SK-N-SH treated with all-trans-retinoic acid at 6 μM for 48 hours (cell line): ENCODE results near the gene ARHGEF25.

Experiments
- ATAC-seq: fragments of 200-7000 bp; cut with Tn5 transposase; 3 replicates; pipeline ENCODE4 v1.9.1; 2020; ENCODE audit warnings: mild to moderate bottlenecking, moderate library complexity
- ARNTL ChIP-seq: fragments of 450-650 bp; formaldehyde crosslinking; IDR thresholded peaks from 2 replicates; pipeline ENCODE4 v1.5.0; 2020; ENCODE audit warnings: low read depth, mild to moderate bottlenecking, moderate library complexity, borderline replicate concordance
- CSDC2 ChIP-seq: fragments of 250-450 bp; sonication (Bioruptor Pico); IDR thresholded peaks from 2 replicates; pipeline ENCODE4 v1.5.0; 2020; ENCODE audit warnings: mild to moderate bottlenecking, moderate library complexity
- ESRRG ChIP-seq: fragments of 250-450 bp; sonication (Bioruptor Pico); IDR thresholded peaks from 2 replicates; pipeline ENCODE4 v1.6.1; 2021; ENCODE audit warnings: mild to moderate bottlenecking
- GLIS3 ChIP-seq: fragments of 250-450 bp; sonication (Bioruptor Pico); IDR thresholded peaks from 2 replicates; pipeline ENCODE4 v1.5.0; 2020; ENCODE audit warnings: mild to moderate bottlenecking, moderate library complexity
- ISL1 ChIP-seq: fragments of 250-450 bp; sonication (Bioruptor Pico); IDR thresholded peaks from 2 replicates; pipeline ENCODE4 v2.1.2; 2022; ENCODE audit warnings: mild to moderate bottlenecking, moderate library complexity
- OSR1 ChIP-seq: fragments of 250-450 bp; sonication (Bioruptor Pico); IDR thresholded peaks from 2 replicates; pipeline ENCODE4 v1.8.0; 2022; ENCODE audit warnings: moderate library complexity, mild to moderate bottlenecking, inconsistent platforms
- RARB ChIP-seq: fragments of 250-450 bp; sonication (Bioruptor Pico); IDR thresholded peaks from 2 replicates; pipeline ENCODE4 v1.8.0; 2021; ENCODE audit warnings: mild to moderate bottlenecking, moderate library complexity
- SNAI2 ChIP-seq: fragments of 250-450 bp; sonication (Bioruptor Pico); IDR thresholded peaks from 2 replicates; pipeline ENCODE4 v1.5.0; 2020; ENCODE audit warnings: mild to moderate bottlenecking, moderate library complexity
- TCF4 ChIP-seq: fragments of 250-450 bp; sonication (Bioruptor Pico); IDR thresholded peaks from 2 replicates; pipeline ENCODE4 v1.8.0; 2021; ENCODE audit warnings: mild to moderate bottlenecking, moderate library complexity, borderline replicate concordance
- ZC3H10 ChIP-seq: fragments of 250-450 bp; sonication (Bioruptor Pico); IDR thresholded peaks from 2 replicates; pipeline ENCODE4 v1.5.1; 2021; ENCODE audit warnings: mild to moderate bottlenecking, moderate library complexity
- ZNF565 ChIP-seq: fragments of 450-650 bp; formaldehyde crosslinking; conservative IDR thresholded peaks from 2 replicates; pipeline ENCODE4 v1.5.0; 2020; ENCODE audit warnings: low read depth, mild to moderate bottlenecking, moderate library complexity
- ZNF70 ChIP-seq: fragments of 450-650 bp; formaldehyde crosslinking; IDR thresholded peaks from 2 replicates; pipeline ENCODE4 v1.5.0; 2020; ENCODE audit warnings: mild to moderate bottlenecking, moderate library complexity
- ZNF8 ChIP-seq: fragments of 450-650 bp; formaldehyde crosslinking; IDR thresholded peaks from 2 replicates; pipeline ENCODE4 v1.5.0; 2020; ENCODE audit warnings: mild to moderate bottlenecking, moderate library complexity
- TF ChIP-seq, protein P1 (sequence below): fragments of 250-450 bp; sonication (Bioruptor Pico); IDR thresholded peaks from 2 replicates; pipeline ENCODE4 v1.8.0; 2021; ENCODE audit warnings: low read depth, mild to moderate bottlenecking, moderate library complexity, borderline replicate concordance
- TF ChIP-seq, protein P2 (sequence below): fragments of 250-450 bp; sonication (Bioruptor Pico); IDR thresholded peaks from 2 replicates; pipeline ENCODE4 v1.5.1; 2020; ENCODE audit warnings: low read depth, mild to moderate bottlenecking, moderate library complexity
- TF ChIP-seq, protein P3 (sequence below): fragments of 250-450 bp; sonication (Bioruptor Pico); IDR thresholded peaks from 2 replicates; pipeline ENCODE4 v1.5.0; 2020; ENCODE audit warnings: mild to moderate bottlenecking, moderate library complexity
- TF ChIP-seq, protein P4 (sequence below): fragments of 250-450 bp; sonication (Bioruptor Pico); IDR thresholded peaks from 2 replicates; pipeline ENCODE4 v1.5.1; 2021; ENCODE audit warnings: mild to moderate bottlenecking, moderate library complexity

ARHGEF25 gene

DNA sequence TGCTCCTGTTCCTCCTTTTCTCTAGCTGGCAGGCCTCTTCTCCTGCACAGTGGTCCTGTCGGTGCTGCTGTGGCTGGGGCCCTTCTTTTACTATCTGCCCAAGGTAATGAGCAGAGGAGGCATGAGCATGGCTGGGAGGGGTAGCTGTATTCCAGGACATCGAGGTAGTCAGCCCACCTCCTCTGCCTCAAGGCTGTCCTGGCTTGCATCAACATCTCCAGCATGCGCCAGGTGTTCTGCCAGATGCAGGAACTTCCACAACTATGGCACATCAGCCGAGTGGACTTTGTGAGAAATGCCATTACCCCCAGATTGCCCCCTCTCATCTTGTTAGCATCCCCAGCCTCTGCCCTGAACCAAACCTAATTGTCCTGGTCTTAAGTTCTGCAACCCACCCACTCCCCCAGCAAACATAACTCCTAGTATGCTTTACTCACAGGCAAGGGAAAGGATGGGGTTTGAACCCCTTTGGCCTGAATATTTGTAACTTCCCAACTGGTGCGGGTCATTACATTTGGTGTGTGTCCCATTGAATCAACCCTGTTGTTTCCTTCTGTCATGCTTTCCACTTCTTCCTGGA lies 12.7 kb downstream of the ARHGEF25 start:
- TF ChIP-seq ZNF565 (CRISPR knock-in tag) (no peak), ARNTL (CRISPR knock-in tag) (no peak), GLIS3 (no peak), RARB (CRISPR knock-in tag) (no peak)
- TF ChIP-seq, protein P1, sequence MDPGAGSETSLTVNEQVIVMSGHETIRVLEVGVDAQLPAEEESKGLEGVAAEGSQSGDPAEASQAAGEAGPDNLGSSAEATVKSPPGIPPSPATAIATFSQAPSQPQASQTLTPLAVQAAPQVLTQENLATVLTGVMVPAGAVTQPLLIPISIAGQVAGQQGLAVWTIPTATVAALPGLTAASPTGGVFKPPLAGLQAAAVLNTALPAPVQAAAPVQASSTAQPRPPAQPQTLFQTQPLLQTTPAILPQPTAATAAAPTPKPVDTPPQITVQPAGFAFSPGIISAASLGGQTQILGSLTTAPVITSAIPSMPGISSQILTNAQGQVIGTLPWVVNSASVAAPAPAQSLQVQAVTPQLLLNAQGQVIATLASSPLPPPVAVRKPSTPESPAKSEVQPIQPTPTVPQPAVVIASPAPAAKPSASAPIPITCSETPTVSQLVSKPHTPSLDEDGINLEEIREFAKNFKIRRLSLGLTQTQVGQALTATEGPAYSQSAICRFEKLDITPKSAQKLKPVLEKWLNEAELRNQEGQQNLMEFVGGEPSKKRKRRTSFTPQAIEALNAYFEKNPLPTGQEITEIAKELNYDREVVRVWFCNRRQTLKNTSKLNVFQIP (CRISPR knock-in tag): no peak
- ATAC-seq: no peak

DNA sequence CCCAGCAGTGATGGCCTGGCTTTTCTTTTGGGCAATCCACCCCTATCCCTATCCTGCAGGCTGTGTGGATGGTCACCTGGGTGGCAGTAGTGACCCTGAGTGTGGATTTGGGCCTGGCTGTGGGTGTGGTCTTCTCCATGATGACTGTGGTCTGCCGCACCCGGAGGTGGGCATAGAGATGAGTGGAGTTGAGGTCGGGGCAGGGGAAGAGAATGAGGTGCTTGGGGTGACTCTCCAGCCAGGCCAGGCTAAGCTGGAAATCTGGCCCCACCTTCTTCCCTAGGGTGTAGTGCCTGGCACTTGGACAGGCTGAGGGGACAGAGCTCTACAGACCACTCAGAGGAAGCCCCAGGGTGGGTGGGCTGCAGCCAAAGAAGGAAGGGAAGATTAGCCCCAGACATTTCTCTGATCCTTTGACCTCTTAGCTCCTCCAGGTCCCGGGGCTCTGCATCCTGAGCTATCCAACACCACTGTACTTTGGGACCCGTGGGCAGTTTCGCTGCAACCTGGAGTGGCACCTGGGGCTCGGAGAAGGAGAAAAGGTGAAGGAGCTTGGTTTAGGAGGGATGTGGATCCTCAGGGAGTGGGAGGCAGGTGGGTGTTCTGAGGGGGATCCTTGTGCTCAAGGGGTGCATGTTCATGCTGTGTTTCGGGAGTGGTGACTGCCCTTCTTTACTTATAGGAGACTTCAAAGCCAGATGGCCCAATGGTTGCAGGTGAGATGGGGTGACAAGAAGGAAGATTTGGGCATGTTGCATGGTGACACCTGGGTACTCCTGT lies 13.4 kb downstream of the ARHGEF25 start:
- TF ChIP-seq ZC3H10 (no peak), ZNF8 (CRISPR knock-in tag) (no peak), OSR1 (CRISPR knock-in tag) (no peak), ISL1 (no peak), ARNTL (CRISPR knock-in tag) (no peak), SNAI2 (no peak), ESRRG (CRISPR knock-in tag) (no peak)
- TF ChIP-seq, protein P2, sequence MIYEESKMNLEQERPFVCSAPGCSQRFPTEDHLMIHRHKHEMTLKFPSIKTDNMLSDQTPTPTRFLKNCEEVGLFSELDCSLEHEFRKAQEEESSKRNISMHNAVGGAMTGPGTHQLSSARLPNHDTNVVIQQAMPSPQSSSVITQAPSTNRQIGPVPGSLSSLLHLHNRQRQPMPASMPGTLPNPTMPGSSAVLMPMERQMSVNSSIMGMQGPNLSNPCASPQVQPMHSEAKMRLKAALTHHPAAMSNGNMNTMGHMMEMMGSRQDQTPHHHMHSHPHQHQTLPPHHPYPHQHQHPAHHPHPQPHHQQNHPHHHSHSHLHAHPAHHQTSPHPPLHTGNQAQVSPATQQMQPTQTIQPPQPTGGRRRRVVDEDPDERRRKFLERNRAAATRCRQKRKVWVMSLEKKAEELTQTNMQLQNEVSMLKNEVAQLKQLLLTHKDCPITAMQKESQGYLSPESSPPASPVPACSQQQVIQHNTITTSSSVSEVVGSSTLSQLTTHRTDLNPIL (CRISPR knock-in tag): no peak
- TF ChIP-seq, protein P1 (CRISPR knock-in tag): no peak
- TF ChIP-seq, protein P3, sequence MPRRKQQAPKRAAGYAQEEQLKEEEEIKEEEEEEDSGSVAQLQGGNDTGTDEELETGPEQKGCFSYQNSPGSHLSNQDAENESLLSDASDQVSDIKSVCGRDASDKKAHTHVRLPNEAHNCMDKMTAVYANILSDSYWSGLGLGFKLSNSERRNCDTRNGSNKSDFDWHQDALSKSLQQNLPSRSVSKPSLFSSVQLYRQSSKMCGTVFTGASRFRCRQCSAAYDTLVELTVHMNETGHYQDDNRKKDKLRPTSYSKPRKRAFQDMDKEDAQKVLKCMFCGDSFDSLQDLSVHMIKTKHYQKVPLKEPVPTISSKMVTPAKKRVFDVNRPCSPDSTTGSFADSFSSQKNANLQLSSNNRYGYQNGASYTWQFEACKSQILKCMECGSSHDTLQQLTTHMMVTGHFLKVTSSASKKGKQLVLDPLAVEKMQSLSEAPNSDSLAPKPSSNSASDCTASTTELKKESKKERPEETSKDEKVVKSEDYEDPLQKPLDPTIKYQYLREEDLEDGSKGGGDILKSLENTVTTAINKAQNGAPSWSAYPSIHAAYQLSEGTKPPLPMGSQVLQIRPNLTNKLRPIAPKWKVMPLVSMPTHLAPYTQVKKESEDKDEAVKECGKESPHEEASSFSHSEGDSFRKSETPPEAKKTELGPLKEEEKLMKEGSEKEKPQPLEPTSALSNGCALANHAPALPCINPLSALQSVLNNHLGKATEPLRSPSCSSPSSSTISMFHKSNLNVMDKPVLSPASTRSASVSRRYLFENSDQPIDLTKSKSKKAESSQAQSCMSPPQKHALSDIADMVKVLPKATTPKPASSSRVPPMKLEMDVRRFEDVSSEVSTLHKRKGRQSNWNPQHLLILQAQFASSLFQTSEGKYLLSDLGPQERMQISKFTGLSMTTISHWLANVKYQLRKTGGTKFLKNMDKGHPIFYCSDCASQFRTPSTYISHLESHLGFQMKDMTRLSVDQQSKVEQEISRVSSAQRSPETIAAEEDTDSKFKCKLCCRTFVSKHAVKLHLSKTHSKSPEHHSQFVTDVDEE: no peak
- TF ChIP-seq, protein P4, sequence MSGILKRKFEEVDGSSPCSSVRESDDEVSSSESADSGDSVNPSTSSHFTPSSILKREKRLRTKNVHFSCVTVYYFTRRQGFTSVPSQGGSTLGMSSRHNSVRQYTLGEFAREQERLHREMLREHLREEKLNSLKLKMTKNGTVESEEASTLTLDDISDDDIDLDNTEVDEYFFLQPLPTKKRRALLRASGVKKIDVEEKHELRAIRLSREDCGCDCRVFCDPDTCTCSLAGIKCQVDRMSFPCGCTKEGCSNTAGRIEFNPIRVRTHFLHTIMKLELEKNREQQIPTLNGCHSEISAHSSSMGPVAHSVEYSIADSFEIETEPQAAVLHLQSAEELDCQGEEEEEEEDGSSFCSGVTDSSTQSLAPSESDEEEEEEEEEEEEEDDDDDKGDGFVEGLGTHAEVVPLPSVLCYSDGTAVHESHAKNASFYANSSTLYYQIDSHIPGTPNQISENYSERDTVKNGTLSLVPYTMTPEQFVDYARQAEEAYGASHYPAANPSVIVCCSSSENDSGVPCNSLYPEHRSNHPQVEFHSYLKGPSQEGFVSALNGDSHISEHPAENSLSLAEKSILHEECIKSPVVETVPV (CRISPR knock-in tag): no peak
- no peak for ATAC-seq

DNA sequence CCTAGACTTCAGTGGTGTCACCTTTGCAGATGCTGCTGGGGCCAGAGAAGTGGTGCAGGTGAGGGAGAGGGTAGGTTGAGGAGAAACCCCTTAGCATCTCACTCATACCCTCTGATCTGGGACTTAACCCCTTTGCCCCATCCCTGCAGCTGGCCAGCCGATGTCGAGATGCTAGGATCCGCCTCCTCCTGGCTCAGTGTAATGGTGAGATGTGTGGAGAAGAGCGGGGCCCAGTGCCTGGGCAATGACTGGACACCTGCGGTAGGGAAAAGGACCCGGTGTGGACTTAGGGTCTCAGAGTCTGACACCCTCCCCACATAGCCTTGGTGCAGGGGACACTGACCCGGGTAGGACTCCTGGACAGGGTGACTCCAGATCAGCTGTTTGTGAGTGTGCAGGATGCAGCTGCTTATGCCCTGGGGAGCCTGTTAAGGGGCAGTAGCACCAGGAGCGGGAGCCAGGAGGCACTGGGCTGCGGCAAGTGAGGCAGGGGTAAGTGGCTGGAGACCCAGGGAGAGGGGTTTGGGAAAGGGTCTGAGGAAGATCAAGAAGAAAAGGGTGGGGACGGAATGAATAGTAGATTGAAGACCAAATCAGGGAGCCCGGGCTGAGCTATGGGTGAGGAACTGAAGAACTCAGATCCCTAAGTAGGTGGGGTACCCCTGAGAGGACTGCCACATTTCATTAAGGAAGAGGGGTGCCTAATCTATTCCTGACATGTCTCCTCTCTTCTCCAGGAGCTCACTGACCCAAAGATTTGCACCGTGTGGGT lies 14.2 kb downstream of the ARHGEF25 start:
- ATAC-seq: no peak
- TF ChIP-seq, protein P4 (CRISPR knock-in tag): no peak
- TF ChIP-seq TCF4 (CRISPR knock-in tag) (no peak), ZNF565 (CRISPR knock-in tag) (no peak), ZNF70 (CRISPR knock-in tag) (no peak), CSDC2 (CRISPR knock-in tag) (no peak)
